ENCODE measurements around the gene NFATC2IP.

The NFATC2IP gene

DNA sequence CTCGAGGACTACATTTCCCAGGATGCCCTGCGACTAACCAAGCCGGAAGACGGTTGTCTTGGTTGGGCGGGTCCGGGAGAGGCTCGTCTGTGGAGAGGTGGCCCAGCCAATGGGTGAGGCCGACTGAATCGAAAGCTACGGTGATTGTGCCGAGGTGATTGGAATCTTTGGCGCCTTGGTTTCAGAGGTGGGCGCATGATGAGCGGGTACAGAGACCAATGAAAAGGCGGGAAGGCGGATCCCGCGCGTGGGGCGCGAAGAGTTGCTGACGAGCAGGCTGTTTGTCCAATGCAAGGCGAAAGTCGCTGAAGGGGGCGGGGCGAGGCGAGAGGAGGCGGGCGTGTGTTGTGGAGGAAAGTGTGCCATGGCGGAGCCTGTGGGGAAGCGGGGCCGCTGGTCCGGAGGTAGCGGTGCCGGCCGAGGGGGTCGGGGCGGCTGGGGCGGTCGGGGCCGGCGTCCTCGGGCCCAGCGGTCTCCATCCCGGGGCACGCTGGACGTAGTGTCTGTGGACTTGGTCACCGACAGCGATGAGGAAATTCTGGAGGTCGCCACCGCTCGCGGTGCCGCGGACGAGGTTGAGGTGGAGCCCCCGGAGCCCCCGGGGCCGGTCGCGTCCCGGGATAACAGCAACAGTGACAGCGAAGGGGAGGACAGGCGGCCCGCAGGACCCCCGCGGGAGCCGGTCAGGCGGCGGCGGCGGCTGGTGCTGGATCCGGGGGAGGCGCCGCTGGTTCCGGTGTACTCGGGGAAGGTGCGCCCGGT is at the start of gene NFATC2IP:
Gene NFATC2IP, plus strand, starts transcription at position 290 of the 762 bp plus-strand sequence. Its CDS starts 75 bp downstream, at position 365.
- peak; percentile 100 for DNase-seq (ENCODE audit: low read depth)

DNA sequence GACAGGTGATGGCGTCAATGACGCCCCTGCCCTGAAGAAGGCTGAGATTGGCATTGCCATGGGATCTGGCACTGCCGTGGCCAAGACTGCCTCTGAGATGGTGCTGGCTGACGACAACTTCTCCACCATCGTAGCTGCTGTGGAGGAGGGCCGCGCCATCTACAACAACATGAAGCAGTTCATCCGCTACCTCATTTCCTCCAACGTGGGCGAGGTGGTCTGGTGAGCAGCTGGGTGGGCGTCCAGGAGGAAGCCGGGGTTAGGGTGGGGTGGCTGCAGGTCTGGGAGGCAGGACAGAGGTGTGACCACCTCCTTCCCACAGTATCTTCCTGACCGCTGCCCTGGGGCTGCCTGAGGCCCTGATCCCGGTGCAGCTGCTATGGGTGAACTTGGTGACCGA is 48.9 kb upstream of the NFATC2IP start:
- no peak for DNase-seq (ENCODE audit: low read depth)

- DNase-seq (ENCODE audit: low read depth), result no peak
Observed at GRCh38 chr16:28902909-28903308, 47.8 kb upstream of the NFATC2IP start.

- no peak for DNase-seq (ENCODE audit: low read depth)
Observed at GRCh38 chr16:28903344-28904042, 47.2 kb upstream of the NFATC2IP start.

- no peak for DNase-seq (ENCODE audit: low read depth)
Observed at GRCh38 chr16:28904363-28904762, 46.4 kb upstream of the NFATC2IP start.

- DNase-seq (ENCODE audit: low read depth), result no peak
Observed at GRCh38 chr16:28904828-28905227, 45.9 kb upstream of the NFATC2IP start.

DNA sequence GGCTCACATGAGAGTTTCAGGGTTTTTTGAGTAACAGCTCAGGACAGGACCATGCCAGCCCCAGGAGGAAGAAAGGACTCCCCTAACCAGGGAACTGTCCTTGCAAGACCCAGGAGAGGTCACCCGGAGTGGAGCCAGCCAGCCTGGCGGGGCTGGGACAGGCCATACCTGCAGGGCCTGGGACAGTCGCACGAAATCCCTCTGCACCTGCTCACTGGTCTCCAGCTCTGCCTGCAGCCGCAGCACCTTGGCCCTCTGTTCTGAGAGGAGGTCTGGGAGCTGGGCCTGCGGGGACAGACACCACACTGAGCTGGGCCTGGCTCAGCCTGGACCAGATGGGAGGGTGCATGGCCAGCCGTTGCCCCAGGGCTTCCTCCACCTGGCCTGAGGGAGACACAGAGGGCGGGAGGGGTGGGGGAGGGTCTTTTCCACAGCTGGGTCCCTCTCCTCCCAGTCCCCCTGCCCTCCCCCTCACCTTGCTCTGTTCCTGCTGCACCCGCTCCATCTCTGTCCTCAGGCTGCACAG is 45.4 kb upstream of the NFATC2IP start:
- no peak for DNase-seq (ENCODE audit: low read depth)

GRCh38 chr16:28905800-28906372 is 44.9 kb upstream of the NFATC2IP start:
- DNase-seq (ENCODE audit: low read depth), result no peak

DNA sequence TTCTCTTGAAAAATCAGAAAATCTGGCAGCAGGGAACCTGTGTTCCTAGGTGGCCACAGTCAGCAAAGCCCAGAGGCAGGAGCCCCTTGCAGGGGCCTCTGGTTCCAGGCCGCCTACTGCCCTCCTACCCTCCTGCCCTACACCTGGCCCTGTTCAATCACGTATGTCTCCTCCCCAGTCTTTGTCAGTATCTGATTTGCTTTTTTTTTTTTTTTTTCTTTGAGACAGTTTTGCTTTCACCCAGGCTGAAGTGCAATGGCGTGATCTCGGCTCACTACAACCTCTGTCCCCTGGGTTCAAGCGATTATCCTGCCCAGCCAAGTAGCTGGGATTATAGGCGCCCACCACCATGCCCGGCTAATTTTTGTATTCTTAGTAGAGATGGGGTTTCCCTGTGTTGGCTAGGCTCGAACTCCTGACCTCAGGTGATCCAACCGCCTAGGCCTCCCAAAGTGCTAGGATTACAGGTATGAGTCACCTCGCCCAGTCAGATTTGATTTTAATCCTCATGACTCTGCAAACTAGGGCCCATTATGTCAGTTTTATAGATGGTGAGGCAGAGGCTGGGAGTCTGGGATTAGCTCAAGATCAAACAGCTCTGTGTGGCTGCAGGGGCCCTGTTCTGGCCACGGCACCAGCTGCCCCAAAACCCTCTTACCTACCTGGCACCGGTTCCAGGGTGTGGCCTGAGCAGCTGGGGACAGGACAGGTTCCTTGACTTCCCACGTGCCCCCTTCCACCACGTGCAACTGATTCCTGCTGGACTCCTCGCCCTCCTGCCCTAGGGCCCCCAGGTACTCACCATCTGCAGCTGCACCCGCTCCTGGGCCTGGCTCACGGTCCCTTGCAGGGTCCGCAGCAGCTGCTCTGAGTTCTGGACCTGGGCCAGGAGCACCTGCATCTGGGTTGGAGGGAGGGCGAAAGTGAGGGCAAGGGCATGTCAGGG is 40.4 kb upstream of the NFATC2IP start:
- DNase-seq (ENCODE audit: low read depth), result no peak

- DNase-seq (ENCODE audit: low read depth), result no peak
Observed at GRCh38 chr16:28912558-28912957, 38.2 kb upstream of the NFATC2IP start.

DNA sequence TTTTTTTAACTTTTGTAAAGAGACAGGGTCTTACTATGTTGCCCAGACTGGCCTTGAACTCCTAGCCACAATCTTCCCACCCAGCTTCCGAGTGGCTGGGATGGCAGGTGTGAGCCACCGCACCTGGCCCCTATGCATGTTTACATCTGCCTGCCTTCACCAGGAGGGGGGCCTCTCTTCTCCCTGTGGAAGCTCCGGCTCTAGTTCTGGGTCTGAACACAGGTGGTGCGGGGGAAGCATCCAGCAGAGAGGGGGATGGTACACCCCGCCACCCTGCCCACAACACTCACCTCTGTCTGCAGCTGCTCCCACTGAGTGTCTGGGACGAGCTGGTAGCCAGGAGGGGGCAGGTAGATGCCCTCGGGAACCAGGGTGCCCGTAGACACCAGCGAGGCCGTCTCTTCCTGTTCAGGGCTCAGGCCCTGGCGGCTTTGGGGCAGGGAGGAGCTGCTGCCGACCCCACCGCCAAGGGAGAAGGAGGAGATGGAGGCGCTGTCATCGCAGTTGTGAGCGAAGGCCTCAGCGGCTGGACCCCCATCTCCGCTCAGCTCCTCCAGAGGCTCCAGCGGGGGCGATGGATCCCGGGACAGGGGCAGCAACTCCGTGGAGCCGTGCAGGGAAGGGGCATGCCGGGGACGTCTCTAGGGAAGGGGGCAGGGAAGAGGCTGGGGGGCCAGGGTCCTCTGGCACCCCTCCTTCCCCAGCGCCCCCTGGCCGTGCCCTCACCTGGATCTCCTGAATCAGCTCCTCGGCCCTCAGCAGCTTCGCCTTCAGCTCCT is 36.6 kb upstream of the NFATC2IP start:
- no peak for DNase-seq (ENCODE audit: low read depth)

GRCh38 chr16:28915181-28915580 is 35.6 kb upstream of the NFATC2IP start:
- no peak for DNase-seq (ENCODE audit: low read depth)

- no peak for DNase-seq (ENCODE audit: low read depth)
Observed at GRCh38 chr16:28917095-28917494, 33.6 kb upstream of the NFATC2IP start.

GRCh38 chr16:28918698-28919097 is 32.0 kb upstream of the NFATC2IP start:
- DNase-seq (ENCODE audit: low read depth), result no peak

DNA sequence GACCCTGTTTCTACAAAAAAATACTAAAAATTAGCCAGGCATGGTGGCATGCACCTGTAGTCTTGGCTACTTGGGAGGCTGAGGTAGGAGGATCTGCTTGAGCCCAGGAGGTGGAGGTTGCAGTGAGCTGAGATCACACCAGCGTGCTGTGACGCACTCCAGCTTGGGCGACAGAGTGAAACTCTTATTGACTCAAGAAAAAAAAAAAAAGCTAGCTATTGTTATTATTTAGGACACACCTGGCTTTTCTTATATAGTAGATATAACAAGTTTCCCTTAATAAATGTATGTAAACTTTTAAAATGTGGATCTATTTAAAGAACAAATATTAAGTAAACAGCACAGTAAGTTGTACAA is 27.5 kb upstream of the NFATC2IP start:
- DNase-seq (ENCODE audit: low read depth), result no peak

DNA sequence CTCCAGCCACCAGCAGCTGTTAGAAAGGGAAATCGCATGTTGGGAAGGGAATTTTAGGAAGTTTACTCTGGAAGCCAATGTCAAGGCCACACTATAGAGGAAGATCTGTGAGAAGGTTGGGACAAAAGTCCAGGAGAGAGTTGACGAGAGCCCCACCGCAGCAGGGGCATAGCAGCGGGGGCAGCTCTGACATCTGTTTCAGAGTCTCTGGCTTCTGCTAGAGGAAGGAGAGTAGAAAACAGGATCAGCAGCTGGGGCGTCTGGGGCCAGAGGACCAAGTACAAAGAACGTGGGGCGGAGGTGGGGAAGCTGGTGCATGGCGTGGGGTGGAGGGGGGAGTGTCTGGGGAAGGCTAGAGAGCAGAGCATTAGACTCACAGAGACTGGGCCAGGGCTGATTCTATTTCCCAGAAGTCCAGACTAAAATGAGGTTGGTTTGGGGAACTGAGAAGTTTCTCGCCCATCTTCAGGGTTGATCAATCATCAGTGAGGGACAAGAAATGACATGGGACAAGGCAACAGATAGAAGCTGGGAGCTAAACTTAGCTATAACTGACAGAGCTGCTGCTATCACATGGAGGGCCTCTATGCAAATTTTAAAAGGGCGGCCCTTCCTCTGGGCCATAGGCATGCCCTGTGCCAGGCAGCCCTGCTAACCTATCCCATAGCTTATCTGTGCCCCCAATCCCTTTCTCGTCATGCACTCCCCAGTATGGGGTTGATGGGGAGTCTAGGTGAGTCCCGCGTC is 26.9 kb upstream of the NFATC2IP start:
- DNase-seq (ENCODE audit: low read depth), result no peak

GRCh38 chr16:28924399-28924761 is 26.4 kb upstream of the NFATC2IP start:
- no peak for DNase-seq (ENCODE audit: low read depth)

GRCh38 chr16:28924762-28925385 is 25.9 kb upstream of the NFATC2IP start, which contains the start of gene RABEP2:
RABEP2 (minus strand) TSS chr16:28925238; CDS start chr16:28925163, 75 bp downstream.
- DNase-seq (ENCODE audit: low read depth), result peak; percentile 92

- peak; percentile 53 for DNase-seq (ENCODE audit: low read depth)
Observed at GRCh38 chr16:28925386-28926228, 25.1 kb upstream of the NFATC2IP start.
